Endometrial microvascular endothelial cells (primary cell): ENCODE results near the gene DEPDC7. TPM values are rescaled to one million over a fixed set of nuclear protein-coding genes. Genes with fewer than 3 reads are reported as not detected.
"Not testable (repeated sequence)": the region's sequence is repeated elsewhere in the genome, so short reads cannot be mapped to it uniquely, and the experiment has no call there.

Experiments
- in situ Hi-C: cut with HindIII; loops from 2 replicates; pipeline ENCODE4 v1.10.0; 2017; ENCODE audit warnings: low sequenced_read_pairs, low pct_unique_long_range_greater_than_20kb; ENCODE audit errors: inconsistent ontology term
- total RNA-seq: library from RNA; depleted of rRNA; stranded (reverse); fragments of >200 nt; gene quantifications from one replicate; pipeline ENCODE4 v1.2.3, GENCODE V29; 2015; ENCODE audit errors: inconsistent ontology term

The DEPDC7 gene
- total RNA-seq, 1 donor from 2014 or later = not detected

GRCh38 chr11:33018840-33019239 lies 3.2 kb downstream of the DEPDC7 start:
- in situ Hi-C loops = no loop called here

GRCh38 chr11:33021501-33021900 lies 5.8 kb downstream of the DEPDC7 start:
- in situ Hi-C loops = no loop called here

- in situ Hi-C loops = no loop called here
Observed at GRCh38 chr11:33021937-33022336, 6.3 kb downstream of the DEPDC7 start.

- in situ Hi-C loops = no loop called here
Observed at GRCh38 chr11:33025339-33025722, 9.7 kb downstream of the DEPDC7 start.

- in situ Hi-C loops = no loop called here
Observed at GRCh38 chr11:33027233-33027632, 11.6 kb downstream of the DEPDC7 start.

GRCh38 chr11:33027846-33028536 lies 12.3 kb downstream of the DEPDC7 start:
- in situ Hi-C loops = no loop called here

- in situ Hi-C loops = no loop called here
Observed at GRCh38 chr11:33028537-33028914, 12.8 kb downstream of the DEPDC7 start.

GRCh38 chr11:33029218-33029617 lies 13.5 kb downstream of the DEPDC7 start:
- in situ Hi-C loops = not testable (repeated sequence)

- in situ Hi-C loops = no loop called here
Observed at GRCh38 chr11:33033493-33033892, 17.8 kb downstream of the DEPDC7 start.

GRCh38 chr11:33035011-33035410 lies 19.3 kb downstream of the DEPDC7 start:
- in situ Hi-C loops = no loop called here

GRCh38 chr11:33039274-33040032 lies 23.8 kb downstream of the DEPDC7 start, which contains the start of gene TCP11L1:
TCP11L1 (plus strand) TSS chr11:33039572; CDS start chr11:33043774, 4,202 bp downstream.
- in situ Hi-C loops = no loop called here

- in situ Hi-C loops = no loop called here
Observed at GRCh38 chr11:33040033-33040861, 24.6 kb downstream of the DEPDC7 start.

GRCh38 chr11:33040862-33041453 lies 25.3 kb downstream of the DEPDC7 start:
- in situ Hi-C loops = no loop called here

GRCh38 chr11:33043221-33043830 lies 27.6 kb downstream of the DEPDC7 start:
- in situ Hi-C loops = no loop called here

GRCh38 chr11:33044285-33044756 lies 28.6 kb downstream of the DEPDC7 start:
- in situ Hi-C loops = no loop called here

- in situ Hi-C loops = no loop called here
Observed at GRCh38 chr11:33045551-33046255, 30.0 kb downstream of the DEPDC7 start.

- in situ Hi-C loops = not testable (repeated sequence)
Observed at GRCh38 chr11:33048701-33049100, 33.0 kb downstream of the DEPDC7 start.
